HG03159 (cell line): ENCODE results near the gene GRID2.

Source experiments
- ATAC-seq: cut with Tn5 transposase; IDR thresholded peaks from one replicate; pipeline ENCODE4 v1.9.1; 2021; ENCODE audit warnings: mild to moderate bottlenecking, moderate library complexity; ENCODE audit not compliant: unreplicated experiment

The GRID2 gene

GRCh38 chr4:92952426-92952825 is 648.7 kb downstream of the GRID2 start:
- no peak for ATAC-seq

GRCh38 chr4:92952897-92953296 is 649.1 kb downstream of the GRID2 start:
- no peak for ATAC-seq

GRCh38 chr4:92953462-92953861 is 649.7 kb downstream of the GRID2 start:
- ATAC-seq: no peak

GRCh38 chr4:92961881-92962280 is 658.1 kb downstream of the GRID2 start:
- no peak for ATAC-seq

- ATAC-seq: no peak
Observed at GRCh38 chr4:92962831-92963230, 659.1 kb downstream of the GRID2 start.

GRCh38 chr4:92968556-92968955 is 664.8 kb downstream of the GRID2 start:
- no peak for ATAC-seq

- no peak for ATAC-seq
Observed at GRCh38 chr4:92968996-92969395, 665.2 kb downstream of the GRID2 start.

- no peak for ATAC-seq
Observed at GRCh38 chr4:92969650-92970379, 666.0 kb downstream of the GRID2 start.

- no peak for ATAC-seq
Observed at GRCh38 chr4:92970996-92971395, 667.2 kb downstream of the GRID2 start.

GRCh38 chr4:92988301-92988700 is 684.5 kb downstream of the GRID2 start:
- ATAC-seq: no peak

GRCh38 chr4:92992758-92993157 is 689.0 kb downstream of the GRID2 start:
- ATAC-seq: no peak

GRCh38 chr4:92994727-92995126 is 691.0 kb downstream of the GRID2 start:
- ATAC-seq: no peak

- ATAC-seq: no peak
Observed at GRCh38 chr4:92996533-92996932, 692.8 kb downstream of the GRID2 start.

GRCh38 chr4:93000910-93001309 is 697.1 kb downstream of the GRID2 start:
- ATAC-seq: no peak

- ATAC-seq: no peak
Observed at GRCh38 chr4:93002240-93002639, 698.5 kb downstream of the GRID2 start.

GRCh38 chr4:93016350-93016749 is 712.6 kb downstream of the GRID2 start:
- no peak for ATAC-seq

- no peak for ATAC-seq
Observed at GRCh38 chr4:93018243-93018642, 714.5 kb downstream of the GRID2 start.

- ATAC-seq: no peak
Observed at GRCh38 chr4:93018806-93019205, 715.0 kb downstream of the GRID2 start.

- ATAC-seq: no peak
Observed at GRCh38 chr4:93029769-93030168, 726.0 kb downstream of the GRID2 start.

- peak; percentile 46 for ATAC-seq
Observed at GRCh38 chr4:93030670-93031069, 726.9 kb downstream of the GRID2 start.

GRCh38 chr4:93031431-93032098 is 727.8 kb downstream of the GRID2 start:
- ATAC-seq: no peak

- no peak for ATAC-seq
Observed at GRCh38 chr4:93042746-93043145, 739.0 kb downstream of the GRID2 start.

GRCh38 chr4:93053140-93053539 is 749.4 kb downstream of the GRID2 start:
- no peak for ATAC-seq
